Esophagus (tissue), 2 donors: ENCODE data around the gene GSK3B. TPM values are rescaled to one million over a fixed set of nuclear protein-coding genes. Genes with fewer than 3 reads are reported as not detected.

Source experiments
- H3K27ac ChIP-seq, 2 donors: one replicate each; pipeline ENCODE4 v1.5.1; 2013; ENCODE audit warnings: low read depth in 2 of 2, mild to moderate bottlenecking in 2 of 2, inconsistent platforms in 1 of 2, low read length in 1 of 2, moderate library complexity in 1 of 2
- H3K27me3 ChIP-seq, 2 donors: one replicate each; pipeline ENCODE4 v1.6.1; 2013; ENCODE audit warnings: low read length in 2 of 2, control low read depth in 1 of 2, mild to moderate bottlenecking in 1 of 2; ENCODE audit not compliant: insufficient read depth in 2 of 2, control insufficient read depth in 1 of 2
- H3K36me3 ChIP-seq, 2 donors: one replicate each; pipeline ENCODE4 v1.6.1; 2013; ENCODE audit warnings: low read length in 1 of 2; ENCODE audit not compliant: control insufficient read depth in 2 of 2, insufficient read depth in 2 of 2
- H3K4me1 ChIP-seq, 2 donors: one replicate each; pipeline ENCODE4 v1.6.1; 2013; ENCODE audit warnings: low read length in 1 of 2; ENCODE audit not compliant: control insufficient read depth in 2 of 2, insufficient read depth in 2 of 2
- H3K4me3 ChIP-seq, 2 donors: one replicate each; pipeline ENCODE4 v1.5.1; 2013; ENCODE audit warnings: low read length in 2 of 2, mild to moderate bottlenecking in 2 of 2, low read depth in 1 of 2, moderate library complexity in 1 of 2
- H3K9me3 ChIP-seq, 2 donors: one replicate each; pipeline ENCODE4 v1.6.1; 2013; ENCODE audit warnings: mild to moderate bottlenecking in 2 of 2, low read depth in 1 of 2, low read length in 1 of 2, moderate library complexity in 1 of 2; ENCODE audit not compliant: control insufficient read depth in 2 of 2, insufficient read depth in 1 of 2
- WGBS, 2 donors: extraction: QIAGEN DNeasy Blood & Tissue Kit; methylation state at CpG; one replicate each; pipeline ENCODE4 v1.1.7; 2013; 5-methylcytosine and 5-hydroxymethylcytosine counted together
- polyA plus RNA-seq, 2 donors: library from polyadenylated mRNA; stranded (reverse); fragments of 200-250 nt; gene quantifications; one replicate each; pipeline ENCODE4 v1.2.3, GENCODE V29; 2013
- donor health status: healthy with polysubstance abuse.
- donor health status: Bipolar disorder and iron deficiency.

Gene GSK3B
- 10 to 100 TPM in 1 of 2 donors, 1 to 10 TPM in 1; 8.8 to 12.0 TPM for polyA plus RNA-seq

- WGBS, 2 donors: 0 to 1% methylated on average over 80 to 94 of the region's 94 CpGs
- Histone ChIP-seq H3K4me1 (no peaks in the 10 kb centered on the region), H3K36me3 (no peaks in the 10 kb centered on the region), H3K27me3 (no peaks in the 10 kb centered on the region), H3K9me3 (no peaks in the 10 kb centered on the region), H3K4me3 (peak within 1 kb of the TSS; percentile 79 to 90), H3K27ac (peak within 1 kb of the TSS; percentile 99 to 100)
These were observed at the start of gene GSK3B for GRCh38 chr3:120093911-120094775. TSS of gene GSK3B (minus strand) at chr3:120094447. CDS start at chr3:120093434, 1,013 bp downstream.

GRCh38 chr3:120143676-120144075 is 49.4 kb upstream of the GSK3B start:
- H3K9me3 ChIP-seq: no peaks in the 10 kb centered on the region
- 94 to 100% methylated on average over 2 of the region's 2 CpGs for WGBS, 2 donors
- H3K4me1 ChIP-seq: peaks cover 0 to 7% of the 10 kb centered on the region in 2 donors
- H3K4me3 ChIP-seq: no peak overlapping the region
- no peaks in the 10 kb centered on the region for H3K36me3 ChIP-seq
- no peak overlapping the region for H3K27ac ChIP-seq
- no peaks in the 10 kb centered on the region for H3K27me3 ChIP-seq

GRCh38 chr3:120142236-120142635 is 48.0 kb upstream of the GSK3B start:
- no peaks in the 10 kb centered on the region for H3K27me3 ChIP-seq
- no peak overlapping the region for H3K27ac ChIP-seq
- H3K9me3 ChIP-seq: no peaks in the 10 kb centered on the region
- no peaks in the 10 kb centered on the region for H3K36me3 ChIP-seq
- peaks cover 0 to 7% of the 10 kb centered on the region in 2 donors for H3K4me1 ChIP-seq
- 72 to 85% methylated on average over 4 of the region's 4 CpGs for WGBS, 2 donors
- no peak overlapping the region for H3K4me3 ChIP-seq

- no peaks in the 10 kb centered on the region for H3K27me3 ChIP-seq
- H3K9me3 ChIP-seq: no peaks in the 10 kb centered on the region
- H3K4me1 ChIP-seq: no peaks in the 10 kb centered on the region
- WGBS, 2 donors: 97 to 98% methylated on average over 49 to 52 of the region's 52 CpGs
- no peaks in the 10 kb centered on the region for H3K36me3 ChIP-seq
- H3K4me3 ChIP-seq: no peak overlapping the region
- no peak overlapping the region for H3K27ac ChIP-seq
These were observed 46.0 kb upstream of the GSK3B start for GRCh38 chr3:120140098-120140742.

- H3K27me3 ChIP-seq: no peaks in the 10 kb centered on the region
- 93 to 96% methylated on average over 4 of the region's 4 CpGs for WGBS, 2 donors
- H3K27ac ChIP-seq: no peak overlapping the region
These were observed 44.9 kb upstream of the GSK3B start for GRCh38 chr3:120139140-120139539.

GRCh38 chr3:120137548-120137947 is 43.3 kb upstream of the GSK3B start:
- Histone ChIP-seq H3K9me3 (no peaks in the 10 kb centered on the region), H3K4me1 (no peaks in the 10 kb centered on the region), H3K4me3 (no peak overlapping the region), H3K36me3 (no peaks in the 10 kb centered on the region), H3K27me3 (no peaks in the 10 kb centered on the region), H3K27ac (no peak overlapping the region)
- 64 to 66% methylated on average over 2 of the region's 2 CpGs for WGBS, 2 donors

More at GRCh38 chr3:120139140-120139539, 44.9 kb upstream of the GSK3B start:
- Histone ChIP-seq H3K4me1 (no peaks in the 10 kb centered on the region), H3K36me3 (no peaks in the 10 kb centered on the region), H3K9me3 (no peaks in the 10 kb centered on the region), H3K4me3 (no peak overlapping the region)

- Histone ChIP-seq H3K4me3 (no peak overlapping the region), H3K36me3 (no peaks in the 10 kb centered on the region), H3K4me1 (no peaks in the 10 kb centered on the region), H3K9me3 (no peaks in the 10 kb centered on the region), H3K27me3 (no peaks in the 10 kb centered on the region), H3K27ac (no peak overlapping the region)
- 77 to 91% methylated on average over 3 of the region's 3 CpGs for WGBS, 2 donors
These were observed 36.4 kb upstream of the GSK3B start for GRCh38 chr3:120130656-120131055.

- WGBS, 2 donors: 78 to 85% methylated on average over 2 of the region's 2 CpGs
- Histone ChIP-seq H3K9me3 (no peaks in the 10 kb centered on the region), H3K4me1 (no peaks in the 10 kb centered on the region), H3K4me3 (no peak overlapping the region), H3K36me3 (no peaks in the 10 kb centered on the region), H3K27me3 (no peaks in the 10 kb centered on the region), H3K27ac (no peak overlapping the region)
These were observed 35.7 kb upstream of the GSK3B start for GRCh38 chr3:120129718-120130513.

- Histone ChIP-seq H3K27ac (no peak overlapping the region), H3K36me3 (no peaks in the 10 kb centered on the region), H3K27me3 (no peaks in the 10 kb centered on the region), H3K4me3 (no peak overlapping the region), H3K4me1 (no peaks in the 10 kb centered on the region), H3K9me3 (no peaks in the 10 kb centered on the region)
- 89 to 92% methylated on average over 1 of the region's 1 CpG for WGBS, 2 donors
These were observed 34.8 kb upstream of the GSK3B start for GRCh38 chr3:120129051-120129450.
